Epithelial cell of alveolus of lung (primary cell): ENCODE data around the gene CHST9. TPM values are rescaled to one million over a fixed set of nuclear protein-coding genes. Genes with fewer than 3 reads are reported as not detected.

Source experiments
- total RNA-seq: library from RNA; depleted of rRNA; stranded (reverse); fragments of >200 nt; gene quantifications from 2 replicates; pipeline ENCODE4 v1.2.1, GENCODE V29; 2015

CHST9 gene
- not detected in 2 replicates for total RNA-seq

GRCh38 chr18:27185025-27185763 is at the start of gene CHST9:
Gene CHST9, minus strand, starts transcription at chr18:27185308. Its CDS starts 42,499 bp downstream, at chr18:27142809.

GRCh38 chr18:26865557-26865956 is 319.6 kb downstream of the CHST9 start, which contains the start of gene AQP4:
Gene AQP4, minus strand, starts transcription at chr18:26865707. Its CDS starts 18 bp downstream, at chr18:26865689.

